ENCODE data around the gene CCPG1. TPM values are rescaled to one million over a fixed set of nuclear protein-coding genes. Genes with fewer than 3 reads are reported as not detected.

The CCPG1 gene
- total RNA-seq, 1 experiment from 2014 or later = 54.6 TPM

GRCh38 chr15:55379095-55379494 is 29.1 kb downstream of the CCPG1 start:
- Mint-ChIP-seq H3K27me3 (ENCODE audit: insufficient read depth, unreplicated experiment) (no peaks in the 10 kb centered on the region), H3K9me3 (ENCODE audit: unreplicated experiment) (no peaks in the 10 kb centered on the region), H3K4me1 (ENCODE audit: low read depth, unreplicated experiment) (no peaks in the 10 kb centered on the region), H3K36me3 (ENCODE audit: insufficient read depth, unreplicated experiment) (peaks cover 6% of the 10 kb centered on the region), H3K27ac (ENCODE audit: unreplicated experiment) (no peak overlapping the region), H3K4me3 (ENCODE audit: unreplicated experiment) (no peak overlapping the region)
- CTCF ChIA-PET = no interaction called here
- no peak for DNase-seq
- no peaks in the 10 kb centered on the region for H3K27me3 ChIP-seq (replicated peaks; ENCODE audit: control insufficient read depth, insufficient read depth, low read length)
- no peaks in the 10 kb centered on the region for H3K4me1 ChIP-seq
- H3K9me3 ChIP-seq = no peaks in the 10 kb centered on the region
- no peak for TF ChIP-seq CTCF (IDR thresholded peaks at IDR 0.05; ENCODE audit: insufficient read depth in 1 of 2, low read depth in 1 of 2, low read length in 1 of 2, severe bottlenecking in 1 of 2, unreplicated experiment in 1 of 2)
- intact Hi-C loops (cut with micrococcal nuclease; ENCODE audit: unreplicated experiment) = no loop called here
- POLR2A ChIA-PET = no interaction called here
- no peak overlapping the region for H3K4me3 ChIP-seq (ENCODE audit: low read depth, low read length)
- BruUV-seq (replicated peaks) = no TSS peak
- no peaks in the 10 kb centered on the region for H3K36me3 ChIP-seq (ENCODE audit: control insufficient read depth, insufficient read depth, low read length)

DNA sequence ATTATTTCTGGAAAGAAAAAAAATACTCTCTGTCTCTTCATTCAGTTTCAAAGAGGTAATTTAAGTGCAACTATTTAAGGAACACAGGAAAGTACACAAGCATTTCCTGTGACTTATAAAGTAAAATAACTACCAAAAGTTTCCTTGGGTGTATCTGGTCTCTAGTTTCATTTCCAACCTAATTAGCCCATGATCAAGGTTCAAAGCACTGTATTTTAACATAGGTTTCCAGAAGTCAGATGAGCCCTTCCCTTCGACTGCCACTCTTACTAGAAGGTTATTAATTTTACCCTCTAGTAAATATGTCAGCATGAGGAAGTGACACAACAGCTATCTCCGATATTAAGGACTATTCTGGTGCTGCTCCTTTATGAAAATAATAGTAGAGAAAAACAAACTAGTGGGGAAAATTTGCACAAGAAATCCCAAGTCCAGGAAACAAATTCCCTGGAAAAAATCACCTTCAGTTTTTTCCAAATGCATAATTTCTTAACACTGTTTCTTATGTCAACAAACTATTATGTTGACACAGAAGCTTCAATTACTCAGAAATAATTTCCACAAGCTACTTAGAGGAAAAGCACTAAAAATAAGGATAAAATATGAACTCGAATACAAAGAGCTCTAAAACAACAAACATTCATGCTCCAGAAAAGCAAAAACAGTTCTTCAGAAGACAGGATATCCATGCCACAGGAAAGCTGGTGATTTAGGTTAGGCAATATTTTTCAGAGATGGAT is 35.3 kb downstream of the CCPG1 start:
- ChIA-PET CTCF (no interaction called here), POLR2A (no interaction called here)
- BruUV-seq (replicated peaks) = no TSS peak
- no peak overlapping the region for H3K27ac Mint-ChIP-seq (ENCODE audit: unreplicated experiment)
- TF ChIP-seq CTCF (IDR thresholded peaks at IDR 0.05; ENCODE audit: insufficient read depth in 1 of 2, low read depth in 1 of 2, low read length in 1 of 2, severe bottlenecking in 1 of 2, unreplicated experiment in 1 of 2) = no peak
- peaks cover 18% of the 10 kb centered on the region for H3K4me1 ChIP-seq
- H3K27me3 Mint-ChIP-seq (ENCODE audit: insufficient read depth, unreplicated experiment) = no peaks in the 10 kb centered on the region
- peaks cover 12% of the 10 kb centered on the region for H3K4me1 Mint-ChIP-seq (ENCODE audit: low read depth, unreplicated experiment)
- H3K4me3 ChIP-seq (ENCODE audit: low read depth, low read length) = no peak overlapping the region
- peaks cover 6% of the 10 kb centered on the region for H3K36me3 Mint-ChIP-seq (ENCODE audit: insufficient read depth, unreplicated experiment)
- H3K9me3 ChIP-seq = no peaks in the 10 kb centered on the region
- H3K9me3 Mint-ChIP-seq (ENCODE audit: unreplicated experiment) = no peaks in the 10 kb centered on the region
- DNase-seq = no peak
- intact Hi-C loops (cut with micrococcal nuclease; ENCODE audit: unreplicated experiment) = no loop called here
- H3K36me3 ChIP-seq (ENCODE audit: control insufficient read depth, insufficient read depth, low read length) = no peaks in the 10 kb centered on the region; the same call in 1 of the 2 replicates
- H3K4me3 Mint-ChIP-seq (ENCODE audit: unreplicated experiment) = no peak overlapping the region
- H3K27me3 ChIP-seq (replicated peaks; ENCODE audit: control insufficient read depth, insufficient read depth, low read length) = no peaks in the 10 kb centered on the region

GRCh38 chr15:55366981-55367380 is 41.2 kb downstream of the CCPG1 start:
- H3K9me3 Mint-ChIP-seq (ENCODE audit: unreplicated experiment) = no peaks in the 10 kb centered on the region
- H3K9me3 ChIP-seq = no peaks in the 10 kb centered on the region
- no peak for DNase-seq
- TF ChIP-seq CTCF (IDR thresholded peaks at IDR 0.05; ENCODE audit: insufficient read depth in 1 of 2, low read depth in 1 of 2, low read length in 1 of 2, severe bottlenecking in 1 of 2, unreplicated experiment in 1 of 2) = no peak
- no peak overlapping the region for H3K4me3 Mint-ChIP-seq (ENCODE audit: unreplicated experiment)
- H3K36me3 ChIP-seq (ENCODE audit: control insufficient read depth, insufficient read depth, low read length) = no peaks in the 10 kb centered on the region
- peaks cover 12% of the 10 kb centered on the region for H3K4me1 Mint-ChIP-seq (ENCODE audit: low read depth, unreplicated experiment)
- ChIA-PET POLR2A (no interaction called here), CTCF (no interaction called here)
- H3K4me1 ChIP-seq = peaks cover 28% of the 10 kb centered on the region
- H3K36me3 Mint-ChIP-seq (ENCODE audit: insufficient read depth, unreplicated experiment) = peaks cover 6% of the 10 kb centered on the region
- intact Hi-C loops (cut with micrococcal nuclease; ENCODE audit: unreplicated experiment) = no loop called here
- no peaks in the 10 kb centered on the region for H3K27me3 Mint-ChIP-seq (ENCODE audit: insufficient read depth, unreplicated experiment)
- no peaks in the 10 kb centered on the region for H3K27me3 ChIP-seq (replicated peaks; ENCODE audit: control insufficient read depth, insufficient read depth, low read length)
- no TSS peak for BruUV-seq (replicated peaks)
- H3K27ac Mint-ChIP-seq (ENCODE audit: unreplicated experiment) = no peak overlapping the region
- H3K4me3 ChIP-seq (ENCODE audit: low read depth, low read length) = no peak overlapping the region
